ENCODE measurements around the gene ACP5. TPM values are rescaled to one million over a fixed set of nuclear protein-coding genes. Genes with fewer than 3 reads are reported as not detected.

Gene ACP5
- total RNA-seq (2022; extraction: Qiagen RNA extraction; ENCODE audit: low read depth) = 0.16 to 0.66 TPM (median 0.17 TPM) in 3 of 5 replicates, not detected in the others

GRCh38 chr19:11577451-11578257, at the start of gene ACP5:
TSS of gene ACP5 (minus strand) at chr19:11577645. CDS start at chr19:11577317, 328 bp downstream.

GRCh38 chr19:11597202-11598102, 20.0 kb upstream of the ACP5 start, which contains the start of gene ZNF627:
TSS of gene ZNF627 (plus strand) at chr19:11597483. CDS start at chr19:11597628, 145 bp downstream.

GRCh38 chr19:11558881-11559828, 18.3 kb downstream of the ACP5 start, which contains the start of gene ELOF1:
TSS of gene ELOF1 (minus strand) at chr19:11559230. CDS start at chr19:11554347, 4,883 bp downstream.

GRCh38 chr19:11538232-11539036, 39.0 kb downstream of the ACP5 start, which contains the start of gene CNN1:
TSS of gene CNN1 (plus strand) at chr19:11538851. CDS start at chr19:11538928, 77 bp downstream.

GRCh38 chr19:11528551-11529341, 48.7 kb downstream of the ACP5 start, which contains the start of gene ECSIT:
TSS of gene ECSIT (minus strand) at chr19:11529134. CDS start at chr19:11519170, 9,964 bp downstream.

Other genes starting within 250 kb of the ACP5 start
- gene RAB3D, start 238.0 kb downstream of the ACP5 start, total RNA-seq (2022; extraction: Qiagen RNA extraction; ENCODE audit: low read depth) = 2.5 to 3.9 TPM (median 3.0 TPM) in 5 replicates
- 98.1 to 128 TPM (median 106 TPM) in 5 replicates for gene TMEM205, start 231.4 kb downstream of the ACP5 start, total RNA-seq (2022; extraction: Qiagen RNA extraction; ENCODE audit: low read depth)
- 4.4 to 7.7 TPM (median 5.0 TPM) in 5 replicates for gene CCDC159, start 231.1 kb downstream of the ACP5 start, total RNA-seq (2022; extraction: Qiagen RNA extraction; ENCODE audit: low read depth)
- 8.3 to 11.2 TPM (median 10.5 TPM) in 5 replicates for gene PLPPR2, start 222.2 kb downstream of the ACP5 start, total RNA-seq (2022; extraction: Qiagen RNA extraction; ENCODE audit: low read depth)
- 1.7 to 2.7 TPM (median 2.3 TPM) in 5 replicates for gene SWSAP1, start 203.0 kb downstream of the ACP5 start, total RNA-seq (2022; extraction: Qiagen RNA extraction; ENCODE audit: low read depth)
- 3.7 to 5.8 TPM (median 4.7 TPM) in 5 replicates for gene EPOR, start 193.3 kb downstream of the ACP5 start, total RNA-seq (2022; extraction: Qiagen RNA extraction; ENCODE audit: low read depth)
- 0.67 to 2.7 TPM (median 2.0 TPM) in 5 replicates for gene RGL3, start 158.3 kb downstream of the ACP5 start, total RNA-seq (2022; extraction: Qiagen RNA extraction; ENCODE audit: low read depth)
- 0.80 to 1.7 TPM (median 1.1 TPM) in 5 replicates for gene ODAD3, start 142.5 kb downstream of the ACP5 start, total RNA-seq (2022; extraction: Qiagen RNA extraction; ENCODE audit: low read depth)
- 246 to 281 TPM (median 260 TPM) in 5 replicates for gene PRKCSH, start 142.0 kb downstream of the ACP5 start, total RNA-seq (2022; extraction: Qiagen RNA extraction; ENCODE audit: low read depth)
- 0.02 to 0.12 TPM (median 0.06 TPM) in 4 of 5 replicates, not detected in the other for gene ELAVL3, start 96.6 kb downstream of the ACP5 start, total RNA-seq (2022; extraction: Qiagen RNA extraction; ENCODE audit: low read depth)
- gene ZNF653, start 71.8 kb downstream of the ACP5 start, total RNA-seq (2022; extraction: Qiagen RNA extraction; ENCODE audit: low read depth) = 4.3 to 5.4 TPM (median 4.7 TPM) in 5 replicates
- gene ECSIT, start 48.5 kb downstream of the ACP5 start, total RNA-seq (2022; extraction: Qiagen RNA extraction; ENCODE audit: low read depth) = 30.1 to 36.2 TPM (median 32.5 TPM) in 5 replicates
- 0.28 to 0.56 TPM (median 0.44 TPM) in 5 replicates for gene CNN1, start 38.8 kb downstream of the ACP5 start, total RNA-seq (2022; extraction: Qiagen RNA extraction; ENCODE audit: low read depth)
- gene ELOF1, start 18.4 kb downstream of the ACP5 start, total RNA-seq (2022; extraction: Qiagen RNA extraction; ENCODE audit: low read depth) = 89.9 to 117 TPM (median 98.9 TPM) in 5 replicates
- 2.9 to 4.8 TPM (median 4.1 TPM) in 5 replicates for gene ZNF627, start 19.8 kb upstream of the ACP5 start, total RNA-seq (2022; extraction: Qiagen RNA extraction; ENCODE audit: low read depth)
- gene ZNF823, start 161.3 kb upstream of the ACP5 start, total RNA-seq (2022; extraction: Qiagen RNA extraction; ENCODE audit: low read depth) = 2.6 to 3.3 TPM (median 3.0 TPM) in 5 replicates
- not detected in 5 replicates for gene ZNF441, start 189.4 kb upstream of the ACP5 start, total RNA-seq (2022; extraction: Qiagen RNA extraction; ENCODE audit: low read depth)
- not detected in 5 replicates for gene ZNF491, start 220.9 kb upstream of the ACP5 start, total RNA-seq (2022; extraction: Qiagen RNA extraction; ENCODE audit: low read depth)
- 0.04 to 0.14 TPM (median 0.11 TPM) in 5 replicates for gene ZNF440, start 236.6 kb upstream of the ACP5 start, total RNA-seq (2022; extraction: Qiagen RNA extraction; ENCODE audit: low read depth)

Data from A549 treated with DMSO at 1 μM for 4 hours (cell line).